CD14-positive monocyte (primary cell): Measurements from ENCODE around the gene IRX4. TPM values are rescaled to one million over a fixed set of nuclear protein-coding genes. Genes with fewer than 3 reads are reported as not detected.

ENCODE experiments used
- DNase-seq, 3 donors: peaks; one replicate each; pipeline ENCODE4 v3.0.0-alpha.2; 2011 to 2022
- H2AFZ ChIP-seq: 2 replicates; pipeline ENCODE4 v1.6.0; 2012; ENCODE audit warnings: mild to moderate bottlenecking, low read depth, low read length, inconsistent platforms; ENCODE audit not compliant: insufficient read depth, poor library complexity, severe bottlenecking
- H3K27ac ChIP-seq, 2 donors: 1 replicate in 1 of 2; 2 replicates in 1 of 2; pipeline ENCODE4 v1.5.1; 2012 to 2013; ENCODE audit warnings: low read length in 2 of 2, control low read depth in 1 of 2, inconsistent platforms in 1 of 2, low read depth in 1 of 2, mild to moderate bottlenecking in 1 of 2
- H3K27me3 ChIP-seq, 2 donors: one replicate each; pipeline versions ENCODE4 v1.6.0 to v1.6.1; 2011 to 2013; ENCODE audit warnings: low read length in 2 of 2; ENCODE audit not compliant: control insufficient read depth in 2 of 2, insufficient read depth in 2 of 2
- H3K36me3 ChIP-seq, 2 donors: replicated peaks in 1 of 2; 1 replicate in 1 of 2; 2 replicates in 1 of 2; pipeline versions ENCODE4 v1.5.1 to v1.6.1; 2012 to 2013; ENCODE audit warnings: low read length in 2 of 2, control low read depth in 1 of 2, inconsistent platforms in 1 of 2, mild to moderate bottlenecking in 1 of 2; ENCODE audit not compliant: insufficient read depth in 2 of 2, control insufficient read depth in 1 of 2
- H3K4me1 ChIP-seq, 2 donors: 1 replicate in 1 of 2; 2 replicates in 1 of 2; pipeline versions ENCODE4 v1.5.1 to v1.6.1; 2012 to 2013; ENCODE audit warnings: low read length in 2 of 2, control low read depth in 1 of 2, inconsistent platforms in 1 of 2, mild to moderate bottlenecking in 1 of 2, moderate library complexity in 1 of 2; ENCODE audit not compliant: insufficient read depth in 2 of 2, control insufficient read depth in 1 of 2
- H3K4me2 ChIP-seq: replicated peaks from 2 replicates; pipeline ENCODE3; 2012; ENCODE audit warnings: low read length, moderate library complexity, mild to moderate bottlenecking; ENCODE audit not compliant: poor library complexity, severe bottlenecking; ENCODE audit errors: extremely low read depth
- H3K4me3 ChIP-seq, 3 experiments: fragments of 200-600 bp in 1 of 3; sonication (generic) in 1 of 3; replicated peaks in 1 of 3; 1 replicate in 2 of 3; 2 replicates in 1 of 3; pipeline ENCODE4 v1.5.1; 2011 to 2013; ENCODE audit warnings: low read length in 3 of 3, mild to moderate bottlenecking in 3 of 3, control low read depth in 2 of 3, low read depth in 2 of 3, inconsistent platforms in 1 of 3, moderate library complexity in 1 of 3
- H3K79me2 ChIP-seq: 2 replicates; pipeline ENCODE4 v1.6.0; 2012; ENCODE audit warnings: mild to moderate bottlenecking, control low read depth, inconsistent platforms, low read length, moderate library complexity; ENCODE audit not compliant: insufficient read depth
- H3K9ac ChIP-seq: 2 replicates; pipeline ENCODE4 v1.6.0; 2017; ENCODE audit warnings: low read length, mild to moderate bottlenecking; ENCODE audit not compliant: insufficient read depth, poor library complexity, severe bottlenecking
- H3K9me3 ChIP-seq, 2 donors: replicated peaks in 1 of 2; 1 replicate in 1 of 2; 2 replicates in 1 of 2; pipeline versions ENCODE4 v1.5.1 to v1.6.1; 2012 to 2013; ENCODE audit warnings: low read length in 2 of 2, control low read depth in 1 of 2; ENCODE audit not compliant: control insufficient read depth in 1 of 2, insufficient read depth in 1 of 2
- H4K20me1 ChIP-seq: 2 replicates; pipeline ENCODE4 v1.6.0; 2012; ENCODE audit warnings: mild to moderate bottlenecking, low read length, control low read depth, moderate library complexity; ENCODE audit not compliant: insufficient read depth
- H3K27ac Mint-ChIP-seq, 7 donors: one replicate each; pipeline ENCODE4 v1.8.0; 2020; ENCODE audit warnings: mild to moderate bottlenecking in 7 of 7, mixed read lengths in 7 of 7, moderate library complexity in 6 of 7, inconsistent platforms in 2 of 7
- H3K27me3 Mint-ChIP-seq, 3 donors: one replicate each; pipeline ENCODE4 v1.8.0; 2021 to 2022; ENCODE audit warnings: low read depth in 3 of 3, mild to moderate bottlenecking in 3 of 3, mixed read lengths in 3 of 3, moderate library complexity in 3 of 3, inconsistent platforms in 1 of 3
- H3K36me3 Mint-ChIP-seq, 2 donors: one replicate each; pipeline ENCODE4 v1.8.0; 2020; ENCODE audit warnings: mixed read lengths in 2 of 2, inconsistent platforms in 1 of 2, mild to moderate bottlenecking in 1 of 2
- H3K4me1 Mint-ChIP-seq: one replicate; pipeline ENCODE4 v1.8.0; 2020; ENCODE audit warnings: mild to moderate bottlenecking, mixed read lengths
- H3K4me3 Mint-ChIP-seq, 2 donors: one replicate each; pipeline ENCODE4 v1.8.0; 2020; ENCODE audit warnings: mild to moderate bottlenecking in 2 of 2, mixed read lengths in 2 of 2, moderate library complexity in 1 of 2
- H3K9me3 Mint-ChIP-seq, 7 donors: one replicate each; pipeline ENCODE4 v1.8.0; 2020 to 2022; ENCODE audit warnings: mixed read lengths in 7 of 7, mild to moderate bottlenecking in 6 of 7, moderate library complexity in 6 of 7, inconsistent platforms in 2 of 7
- WGBS: methylation state at CpG from one replicate; pipeline ENCODE4 v1.1.5; 2013; ENCODE audit warnings: missing lambda C conversion rate; ENCODE audit not compliant: insufficient coverage; 5-methylcytosine and 5-hydroxymethylcytosine counted together
- intact Hi-C, 2 donors: fragments of 100-400 bp; cut with micrococcal nuclease; formaldehyde crosslinking; loops; one replicate each; pipeline versions ENCODE4 v1.15.0 to v1.15.1; 2023
- polyA plus RNA-seq, 3 donors: library from polyadenylated mRNA; depleted of rRNA in 1 of 3; unstranded in 2 of 3; stranded (reverse) in 1 of 3; fragments of 300-500 nt in 2 of 3; fragments of >200 nt in 1 of 3; fragmentation: Illumina TruSeq in 2 of 3; gene quantifications; 1 replicate in 2 of 3; 2 replicates in 1 of 3; pipeline ENCODE4 v1.2.3, GENCODE V29; 2012 to 2021
- TF ChIP-seq, protein P1 (sequence below): fragments of 200-600 bp; IDR thresholded peaks from one replicate; pipeline ENCODE4 v1.8.0; 2022; ENCODE audit warnings: antibody characterized with exemption, mild to moderate bottlenecking

Gene IRX4
- polyA plus RNA-seq, 3 donors, result not detected

DNA sequence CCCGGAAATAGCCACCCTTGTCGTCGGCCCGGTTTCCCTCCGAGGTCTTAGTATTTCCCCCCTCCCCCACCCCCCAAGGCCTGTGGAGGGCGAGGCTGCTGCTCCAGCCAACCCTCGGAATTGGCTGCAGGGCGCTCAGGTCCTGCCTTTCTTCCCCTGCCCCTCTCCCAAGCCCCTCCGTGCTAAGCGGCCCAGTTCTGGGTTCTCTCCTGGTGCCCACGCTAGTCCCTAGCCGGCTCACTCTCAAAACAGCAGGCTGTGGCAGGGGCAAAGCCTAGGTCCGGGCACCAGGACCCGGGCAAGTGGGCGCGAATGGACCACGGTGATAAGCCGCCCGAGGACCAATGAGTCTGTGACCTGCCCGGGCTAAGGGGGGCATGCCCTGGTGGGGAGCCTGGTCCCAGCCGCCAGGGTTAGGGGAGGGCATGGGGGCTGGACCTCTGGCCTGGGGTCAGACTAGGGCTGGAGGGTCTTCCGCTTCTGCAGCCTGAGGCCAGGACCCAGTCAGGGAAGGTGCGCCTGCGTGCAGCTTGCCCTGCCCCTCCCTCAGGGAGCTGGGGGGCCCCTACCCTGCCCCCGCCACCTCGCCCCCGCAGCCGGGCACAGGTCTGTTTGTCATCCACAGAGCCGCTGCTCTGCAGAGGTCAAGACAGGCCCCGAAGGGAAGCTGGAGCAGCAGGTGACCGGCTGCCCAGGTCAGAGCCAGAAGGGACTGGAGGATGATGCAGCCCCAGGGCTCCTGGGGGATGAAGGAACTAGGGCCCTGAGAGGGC lies 5.0 kb upstream of the IRX4 start:
- Mint-ChIP-seq H3K9me3 (peaks cover 0 to 12% (median 0%) of the 10 kb centered on the region in 7 donors), H3K27ac (no peak overlapping the region), H3K4me3 (peak overlapping the region in 1 of 2 donors; percentile 60), H3K4me1 (no peaks in the 10 kb centered on the region), H3K27me3 (peaks cover 49 to 75% (median 55%) of the 10 kb centered on the region in 3 donors), H3K36me3 (no peaks in the 10 kb centered on the region)
- DNase-seq, result no peak
- Histone ChIP-seq H4K20me1 (no peaks in the 10 kb centered on the region), H2AFZ (no peak overlapping the region), H3K27ac (no peak overlapping the region), H3K36me3 (no peaks in the 10 kb centered on the region), H3K9ac (no peak overlapping the region), H3K4me2 (no peak overlapping the region), H3K4me1 (no peaks in the 10 kb centered on the region), H3K4me3 (no peak overlapping the region), H3K9me3 (peaks cover 0 to 6% of the 10 kb centered on the region in 2 donors), H3K27me3 (peaks cover 18 to 54% of the 10 kb centered on the region in 2 donors), H3K79me2 (no peaks in the 10 kb centered on the region)
- TF ChIP-seq, protein P1, sequence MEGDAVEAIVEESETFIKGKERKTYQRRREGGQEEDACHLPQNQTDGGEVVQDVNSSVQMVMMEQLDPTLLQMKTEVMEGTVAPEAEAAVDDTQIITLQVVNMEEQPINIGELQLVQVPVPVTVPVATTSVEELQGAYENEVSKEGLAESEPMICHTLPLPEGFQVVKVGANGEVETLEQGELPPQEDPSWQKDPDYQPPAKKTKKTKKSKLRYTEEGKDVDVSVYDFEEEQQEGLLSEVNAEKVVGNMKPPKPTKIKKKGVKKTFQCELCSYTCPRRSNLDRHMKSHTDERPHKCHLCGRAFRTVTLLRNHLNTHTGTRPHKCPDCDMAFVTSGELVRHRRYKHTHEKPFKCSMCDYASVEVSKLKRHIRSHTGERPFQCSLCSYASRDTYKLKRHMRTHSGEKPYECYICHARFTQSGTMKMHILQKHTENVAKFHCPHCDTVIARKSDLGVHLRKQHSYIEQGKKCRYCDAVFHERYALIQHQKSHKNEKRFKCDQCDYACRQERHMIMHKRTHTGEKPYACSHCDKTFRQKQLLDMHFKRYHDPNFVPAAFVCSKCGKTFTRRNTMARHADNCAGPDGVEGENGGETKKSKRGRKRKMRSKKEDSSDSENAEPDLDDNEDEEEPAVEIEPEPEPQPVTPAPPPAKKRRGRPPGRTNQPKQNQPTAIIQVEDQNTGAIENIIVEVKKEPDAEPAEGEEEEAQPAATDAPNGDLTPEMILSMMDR, result no peak
- 17% methylated on average over 23 of the region's 31 CpGs for WGBS
- intact Hi-C loops, result no loop called here

DNA sequence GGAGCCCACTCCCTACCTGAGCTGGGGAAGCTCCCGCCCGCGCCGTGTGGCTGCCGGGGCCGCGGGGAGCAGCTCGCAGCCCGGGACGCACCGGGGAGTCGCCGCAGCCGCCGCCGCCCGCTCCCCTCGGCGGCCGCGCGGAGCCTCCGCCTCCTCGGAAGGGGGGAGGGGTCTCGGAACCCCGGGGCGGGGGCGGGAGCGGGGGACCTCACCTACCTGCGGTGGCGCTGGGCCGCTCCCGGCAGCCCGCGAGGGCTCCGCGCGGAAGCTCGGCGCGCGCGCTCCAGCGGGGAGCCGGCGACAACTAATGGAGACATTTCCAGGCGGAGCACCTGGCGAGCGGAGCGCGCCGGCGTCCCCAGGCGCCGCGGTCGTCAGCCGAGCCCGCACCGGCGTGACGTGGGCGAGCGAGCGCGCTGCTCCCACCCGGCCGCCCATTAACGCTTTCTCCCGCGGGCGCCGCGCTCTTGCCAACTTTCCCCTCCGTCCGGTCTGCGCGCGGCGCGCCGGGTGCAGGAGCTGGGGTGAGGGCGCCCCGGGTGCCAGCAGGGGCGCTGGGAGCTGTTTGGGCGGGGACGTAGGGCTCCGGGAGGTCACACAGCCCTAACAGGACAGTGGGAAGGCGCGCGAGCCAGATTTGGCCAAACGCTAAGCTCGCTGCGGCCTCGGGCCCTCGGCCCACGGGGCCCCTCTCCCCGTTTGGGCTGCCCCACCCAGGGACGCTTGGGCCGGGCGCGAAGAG lies 4.3 kb upstream of the IRX4 start:
- H3K9me3 Mint-ChIP-seq, result peaks cover 0 to 12% (median 1%) of the 10 kb centered on the region in 7 donors
- no peaks in the 10 kb centered on the region for H3K79me2 ChIP-seq
- H3K4me1 Mint-ChIP-seq, result no peaks in the 10 kb centered on the region
- H3K4me2 ChIP-seq, result no peak overlapping the region
- TF ChIP-seq, protein P1, result no peak
- no peak overlapping the region for H3K27ac ChIP-seq
- H3K36me3 ChIP-seq, result no peaks in the 10 kb centered on the region
- no peak overlapping the region for H2AFZ ChIP-seq
- 2% methylated on average over 98 of the region's 102 CpGs for WGBS
- H3K27me3 ChIP-seq, result peaks cover 18 to 60% of the 10 kb centered on the region in 2 donors
- H3K36me3 Mint-ChIP-seq, result no peaks in the 10 kb centered on the region
- intact Hi-C loops, result no loop called here
- peaks cover 0 to 6% of the 10 kb centered on the region in 2 donors for H3K9me3 ChIP-seq
- H3K4me3 Mint-ChIP-seq, result no peak overlapping the region
- H3K9ac ChIP-seq, result no peak overlapping the region
- no peaks in the 10 kb centered on the region for H4K20me1 ChIP-seq
- DNase-seq, result no peak
- H3K4me1 ChIP-seq, result no peaks in the 10 kb centered on the region
- H3K27me3 Mint-ChIP-seq, result peaks cover 51 to 79% (median 61%) of the 10 kb centered on the region in 3 donors
- no peak overlapping the region for H3K4me3 ChIP-seq
- H3K27ac Mint-ChIP-seq, result no peak overlapping the region
